HG02973 (cell line): ENCODE data around the gene ITGA7.
A peak's percentile ranks its signal among the peaks of the same experiment; 100 is the strongest.

Experiments
- ATAC-seq: cut with Tn5 transposase; IDR thresholded peaks from one replicate; pipeline ENCODE4 v1.9.1; 2021; ENCODE audit warnings: moderate library complexity; ENCODE audit not compliant: unreplicated experiment

The ITGA7 gene

DNA sequence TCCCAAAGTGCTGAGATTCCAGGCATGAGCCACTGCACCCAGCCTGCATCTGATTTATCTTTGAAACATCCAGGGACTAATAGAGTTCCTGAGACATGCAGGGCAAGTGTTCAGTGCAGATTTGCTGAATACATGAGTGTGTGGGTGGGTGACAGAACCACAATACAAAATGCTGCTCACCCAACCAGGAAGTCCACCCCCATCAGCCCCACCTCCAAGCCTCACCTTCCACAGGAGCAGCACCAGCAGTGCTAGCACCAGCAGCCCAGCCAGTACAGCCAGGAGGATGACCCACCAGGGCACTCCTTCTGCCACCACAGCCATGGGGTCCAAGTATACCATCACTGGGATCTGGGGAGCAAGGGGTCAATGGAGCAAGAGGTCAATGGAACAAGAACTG is 20.0 kb downstream of the ITGA7 start:
- ATAC-seq: no peak

DNA sequence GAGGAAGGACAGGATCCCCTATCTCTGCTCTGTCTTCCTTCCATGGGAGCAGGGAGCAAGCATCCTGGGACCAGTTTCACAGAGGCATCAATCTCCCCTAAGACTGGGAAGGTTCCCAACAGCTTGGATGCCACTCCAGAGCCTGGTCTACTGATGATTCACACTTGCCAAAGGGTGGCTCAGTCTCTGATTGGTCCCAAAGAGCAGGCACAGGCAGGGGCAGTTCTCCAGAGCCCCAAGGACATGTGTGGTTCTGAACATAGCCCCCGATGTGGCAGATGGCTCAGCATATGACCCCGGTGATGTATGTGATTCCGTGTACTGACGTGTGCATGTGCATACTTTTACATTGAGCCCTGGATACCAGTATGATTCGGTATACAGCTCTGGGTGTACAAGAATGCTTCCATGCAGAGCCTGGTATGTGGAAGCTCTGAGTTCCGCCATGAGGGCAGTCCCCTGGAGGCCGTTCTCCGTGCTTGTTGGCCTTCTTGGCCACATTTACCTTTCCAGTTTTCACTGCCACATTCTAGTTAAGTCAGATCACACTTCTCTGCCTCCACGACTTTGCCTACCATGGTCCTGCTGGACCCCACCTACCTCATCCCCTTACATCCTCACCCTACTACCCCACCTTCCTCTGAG is 21.2 kb downstream of the ITGA7 start:
- ATAC-seq: no peak

DNA sequence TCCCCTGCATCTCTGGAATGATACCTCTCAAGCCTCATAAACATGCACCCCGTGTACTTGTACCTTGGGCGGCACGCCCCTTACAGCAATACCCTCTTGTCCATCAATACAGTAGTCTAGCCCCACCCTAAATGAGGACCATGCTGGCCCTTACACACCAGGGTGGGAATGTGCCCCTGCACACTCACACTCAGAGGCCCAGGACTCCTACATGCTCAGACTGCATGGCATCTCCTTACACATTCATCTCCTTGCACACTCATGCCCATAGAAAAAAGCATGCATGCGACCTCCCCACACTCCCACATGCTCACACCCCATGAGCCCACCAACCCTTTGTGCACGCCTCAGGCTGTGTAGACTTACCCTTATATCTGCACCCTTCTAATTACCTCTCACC is 22.0 kb downstream of the ITGA7 start:
- ATAC-seq: no peak

DNA sequence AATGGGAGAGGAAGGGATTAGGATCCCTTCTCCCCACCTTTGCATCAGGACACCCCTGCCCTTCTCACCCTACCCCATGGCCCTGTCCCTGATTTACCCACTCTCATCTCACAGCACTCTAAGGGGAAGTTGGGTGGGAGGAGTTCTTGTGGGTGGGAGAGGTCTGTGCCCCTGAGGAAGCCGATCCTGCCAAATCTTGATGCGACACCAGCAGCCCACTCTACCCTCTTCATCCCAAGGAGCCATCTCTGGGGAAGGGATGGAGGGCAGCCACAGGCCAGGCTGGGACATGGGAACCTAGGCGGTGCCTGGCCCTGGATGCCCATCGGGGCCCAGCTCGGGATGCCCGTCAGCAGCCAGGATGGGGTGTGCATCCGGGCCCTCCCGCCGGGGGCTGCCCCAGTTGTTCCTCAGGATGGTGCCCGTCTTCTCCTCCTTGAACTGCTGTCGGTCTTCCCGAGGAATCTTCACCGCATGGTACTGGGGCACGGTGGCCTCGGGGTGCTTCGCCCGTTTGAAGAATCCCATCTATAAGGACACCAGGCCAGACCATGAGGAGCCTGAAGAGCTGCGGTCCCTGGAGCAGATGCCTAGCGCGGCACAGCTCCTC is 22.8 kb downstream of the ITGA7 start:
- ATAC-seq: no peak

DNA sequence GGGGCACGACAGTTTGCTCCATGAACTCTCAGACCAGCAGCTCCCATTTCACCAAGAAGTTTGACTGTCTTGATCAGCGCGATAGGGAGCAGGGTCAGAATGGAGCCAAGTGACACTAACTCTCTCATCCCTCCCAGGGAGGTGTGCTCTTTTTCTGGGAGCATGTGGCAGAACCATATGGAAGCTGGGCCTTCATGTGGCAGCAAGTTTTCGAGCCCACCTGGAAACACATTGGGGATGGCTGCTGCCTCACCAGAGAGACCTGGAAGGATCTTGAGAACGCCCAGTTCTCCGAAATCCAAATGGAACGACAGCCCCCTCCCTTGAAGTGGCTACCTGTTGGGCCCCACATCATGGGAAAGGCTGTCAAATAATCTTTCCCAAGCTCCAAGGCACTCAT is 24.0 kb downstream of the ITGA7 start:
- ATAC-seq: no peak

DNA sequence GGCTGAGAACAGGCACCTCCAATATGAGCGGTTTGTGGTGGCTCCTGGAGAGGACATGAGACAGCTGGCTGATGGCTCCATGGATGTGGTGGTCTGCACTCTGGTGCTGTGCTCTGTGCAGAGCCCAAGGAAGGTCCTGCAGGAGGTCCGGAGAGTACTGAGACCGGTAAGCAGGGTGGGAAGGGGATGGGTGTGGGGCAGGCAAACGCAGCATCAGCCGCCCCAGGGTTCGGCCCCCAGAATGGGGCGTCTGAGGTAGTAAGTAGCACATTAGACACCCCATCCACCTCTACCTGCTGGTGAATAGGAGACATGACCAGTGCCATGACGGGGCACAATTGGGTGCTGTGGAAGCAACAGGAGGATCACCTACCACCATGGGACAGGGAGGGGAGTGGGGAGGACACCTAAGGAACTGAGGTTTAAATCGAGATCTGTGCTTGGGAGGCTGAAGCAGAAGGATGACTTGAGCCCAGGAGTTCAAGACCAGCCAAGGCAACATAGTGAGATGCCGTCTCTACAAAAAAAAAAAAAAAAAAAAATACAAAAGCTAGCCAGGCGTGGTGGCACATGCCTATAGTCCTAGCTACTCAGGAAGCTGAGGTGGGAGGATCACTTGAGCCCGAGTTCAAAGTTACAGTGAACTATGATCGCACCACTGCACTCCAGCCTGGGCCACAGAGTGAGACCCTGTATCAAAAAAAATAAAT is 25.5 kb downstream of the ITGA7 start:
- no peak for ATAC-seq

DNA sequence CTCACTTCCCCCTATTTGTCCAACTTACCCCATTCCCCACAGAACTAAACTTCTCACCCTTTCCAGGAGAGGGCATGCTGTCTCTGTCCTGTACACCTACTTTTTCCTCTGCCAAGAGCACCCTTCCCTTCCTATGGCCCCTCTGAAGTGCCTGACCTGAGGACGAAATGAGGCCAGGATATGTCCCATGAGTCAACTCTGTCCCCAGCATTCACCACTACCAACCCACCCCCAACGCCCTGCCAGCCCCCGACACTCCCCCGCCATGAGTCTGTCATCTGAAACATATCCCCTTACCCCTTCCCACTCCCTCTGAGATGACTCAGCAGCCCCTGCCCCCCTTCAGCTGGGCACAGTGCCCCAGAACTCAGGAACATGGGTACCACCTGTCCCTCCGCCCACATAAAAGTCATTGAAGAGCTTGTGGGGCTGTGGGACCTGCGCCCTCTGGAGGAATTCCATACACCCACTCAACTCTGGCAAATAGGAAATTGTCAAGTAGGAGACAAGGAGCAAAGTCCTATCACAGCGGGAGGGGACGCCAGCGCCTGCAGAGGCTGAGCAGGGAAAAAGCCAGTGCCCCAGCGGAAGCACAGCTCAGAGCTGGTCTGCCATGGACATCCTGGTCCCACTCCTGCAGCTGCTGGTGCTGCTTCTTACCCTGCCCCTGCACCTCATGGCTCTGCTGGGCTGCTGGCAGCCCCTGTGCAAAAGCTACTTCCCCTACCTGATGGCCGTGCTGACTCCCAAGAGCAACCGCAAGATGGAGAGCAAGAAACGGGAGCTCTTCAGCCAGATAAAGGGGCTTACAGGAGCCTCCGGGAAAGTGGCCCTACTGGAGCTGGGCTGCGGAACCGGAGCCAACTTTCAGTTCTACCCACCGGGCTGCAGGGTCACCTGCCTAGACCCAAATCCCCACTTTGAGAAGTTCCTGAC is 26.3 kb downstream of the ITGA7 start:
- ATAC-seq: no peak

DNA sequence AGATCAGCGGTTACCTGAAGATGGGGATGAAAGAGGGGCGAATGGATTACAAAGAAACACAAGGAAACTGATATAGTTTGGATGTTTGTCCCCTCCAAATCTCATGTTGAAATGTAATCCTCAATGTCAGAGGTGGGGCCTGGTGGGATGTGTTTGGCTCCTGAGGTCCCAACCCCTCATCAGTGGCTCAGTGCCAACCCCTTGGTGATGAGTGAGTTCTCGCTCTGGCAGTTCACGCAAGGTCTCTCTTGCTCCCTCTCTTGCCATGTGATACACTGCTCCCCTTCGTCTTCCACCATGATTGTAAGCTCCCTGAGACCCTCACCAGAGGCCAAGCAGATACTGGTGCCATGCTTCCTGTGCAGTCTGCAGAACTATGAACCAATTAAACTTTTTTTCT is 28.0 kb downstream of the ITGA7 start:
- no peak for ATAC-seq

DNA sequence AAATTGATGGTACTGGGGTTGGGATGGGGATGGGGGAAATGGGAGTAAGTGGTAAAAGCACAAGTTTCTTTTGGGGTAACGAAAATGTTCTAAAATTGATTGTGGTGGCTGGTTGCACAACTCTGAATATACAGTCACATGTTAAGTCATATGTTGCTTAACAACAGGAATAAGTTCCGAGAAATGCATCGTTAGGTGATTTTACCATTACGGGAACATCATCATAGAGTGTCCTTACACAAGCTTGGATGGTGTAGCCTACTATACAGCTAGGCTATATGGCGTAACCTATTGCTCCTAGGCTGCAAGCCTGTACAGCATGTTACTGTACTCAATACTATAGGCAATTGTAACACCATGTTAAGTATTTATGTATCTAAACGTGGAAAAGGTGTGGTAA is 31.0 kb downstream of the ITGA7 start:
- no peak for ATAC-seq

DNA sequence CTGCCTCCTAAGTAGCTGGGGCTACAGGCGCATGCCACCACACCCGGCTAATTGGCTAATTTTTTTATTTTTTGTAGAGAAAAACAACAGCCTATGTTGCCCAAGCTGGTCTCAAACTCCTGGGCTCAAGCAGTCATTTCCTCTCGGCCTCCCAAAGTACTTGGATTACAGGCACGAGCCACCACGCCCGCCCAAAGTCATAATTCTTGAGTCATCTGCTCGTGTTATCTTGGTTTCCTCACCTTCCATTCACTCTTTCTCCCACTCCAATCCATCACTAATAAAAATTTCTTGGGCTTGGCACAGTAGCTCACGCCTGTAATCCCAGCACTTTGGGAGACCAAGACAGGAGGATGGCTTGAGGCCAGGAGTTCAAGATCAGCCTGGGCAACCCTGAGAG is 32.0 kb downstream of the ITGA7 start:
- no peak for ATAC-seq

DNA sequence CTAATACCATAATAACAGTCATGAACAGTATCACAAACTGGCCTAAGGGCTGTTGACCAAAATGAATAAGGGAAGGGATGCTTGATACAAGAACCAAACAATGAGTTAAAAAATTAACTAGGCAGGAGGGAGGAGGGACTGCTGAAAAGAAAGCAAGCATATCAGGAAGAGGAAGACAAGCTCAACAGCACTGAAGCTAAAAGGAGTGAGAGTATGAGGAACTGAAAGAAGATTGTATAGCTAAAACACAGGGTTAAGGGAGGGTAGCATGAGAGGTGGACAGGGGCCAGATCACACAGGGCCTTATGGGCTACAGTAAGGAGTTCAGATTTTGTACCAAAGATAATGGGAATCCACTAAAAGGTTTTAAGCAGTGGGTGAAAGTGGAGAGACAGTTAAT is 34.1 kb downstream of the ITGA7 start:
- ATAC-seq: peak; percentile 98

DNA sequence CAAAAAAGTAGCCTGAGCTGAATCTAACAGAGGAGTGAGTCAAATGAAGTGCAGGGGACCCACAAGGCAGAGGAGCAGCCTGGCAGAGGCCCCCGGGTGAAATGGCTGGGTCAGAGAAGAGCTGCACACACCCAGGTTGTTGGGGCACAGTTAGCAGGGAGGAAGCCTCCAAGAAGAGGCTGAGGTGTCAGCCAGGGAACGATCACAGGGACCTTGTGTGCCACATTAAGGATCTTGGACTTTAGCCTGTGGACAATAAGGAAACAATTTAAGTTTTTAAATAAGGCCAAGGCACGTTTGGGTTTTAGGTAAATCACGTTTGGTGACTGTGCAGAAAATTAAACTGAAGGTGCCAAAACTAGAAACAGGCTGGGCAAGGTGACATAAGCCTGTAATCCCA is 36.0 kb downstream of the ITGA7 start:
- ATAC-seq: no peak

DNA sequence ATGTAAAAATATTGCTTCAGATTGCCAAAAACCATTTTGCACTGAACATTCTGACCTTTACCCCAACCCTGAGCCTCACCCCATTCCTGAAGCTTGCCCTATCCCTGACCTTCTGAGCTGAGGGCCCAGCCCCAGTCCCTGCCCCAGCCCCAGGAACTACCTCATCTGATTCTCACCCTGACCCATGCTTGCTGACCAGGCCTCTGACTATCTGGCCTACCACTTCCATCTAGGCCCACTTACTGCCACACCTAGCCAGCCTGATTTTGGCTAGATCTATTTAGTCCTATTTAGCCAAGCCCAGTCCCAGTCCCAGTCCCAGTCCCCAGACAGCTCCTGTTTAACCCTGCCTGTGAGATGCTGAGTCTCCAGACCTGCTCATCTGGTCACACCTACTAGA is 37.4 kb downstream of the ITGA7 start:
- ATAC-seq: no peak

DNA sequence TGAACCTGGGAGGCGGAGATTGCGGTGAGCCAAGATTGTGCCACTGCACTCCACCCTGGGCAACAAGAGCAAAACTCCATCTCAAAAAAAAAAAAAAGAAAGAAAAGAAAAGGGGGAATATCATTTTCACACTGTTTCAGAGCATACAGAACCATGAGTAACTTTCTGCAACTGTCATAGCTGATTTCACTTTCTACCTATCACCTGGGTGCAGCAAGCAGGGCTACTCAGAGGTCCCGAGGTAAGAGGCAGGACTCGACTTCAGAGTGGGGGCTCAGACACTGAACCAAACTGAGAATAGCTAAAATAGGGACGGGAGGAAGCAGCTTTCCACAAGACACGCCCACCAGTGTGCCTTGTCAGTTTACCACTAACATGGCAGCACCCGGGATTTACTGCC is 41.2 kb downstream of the ITGA7 start:
- no peak for ATAC-seq

DNA sequence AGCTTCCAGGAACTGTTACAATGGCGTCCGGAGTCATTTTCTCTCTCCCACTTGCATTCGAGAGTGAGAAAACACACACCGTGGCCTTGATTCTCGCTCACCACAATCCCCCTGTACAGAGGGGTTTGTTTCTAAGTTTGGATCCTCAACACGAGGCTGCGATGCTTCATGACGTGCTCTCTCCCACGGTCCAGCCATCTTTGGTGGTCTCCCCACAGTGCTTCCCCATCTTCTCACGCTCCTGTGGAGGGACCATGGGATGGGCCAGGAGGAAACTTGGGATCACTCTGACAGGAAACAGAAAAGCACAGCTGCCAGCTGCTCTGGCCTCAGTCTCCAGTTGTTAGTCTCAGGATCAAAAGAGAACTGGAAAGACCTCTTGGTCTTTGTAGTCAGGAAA is 42.9 kb downstream of the ITGA7 start:
- ATAC-seq: no peak

DNA sequence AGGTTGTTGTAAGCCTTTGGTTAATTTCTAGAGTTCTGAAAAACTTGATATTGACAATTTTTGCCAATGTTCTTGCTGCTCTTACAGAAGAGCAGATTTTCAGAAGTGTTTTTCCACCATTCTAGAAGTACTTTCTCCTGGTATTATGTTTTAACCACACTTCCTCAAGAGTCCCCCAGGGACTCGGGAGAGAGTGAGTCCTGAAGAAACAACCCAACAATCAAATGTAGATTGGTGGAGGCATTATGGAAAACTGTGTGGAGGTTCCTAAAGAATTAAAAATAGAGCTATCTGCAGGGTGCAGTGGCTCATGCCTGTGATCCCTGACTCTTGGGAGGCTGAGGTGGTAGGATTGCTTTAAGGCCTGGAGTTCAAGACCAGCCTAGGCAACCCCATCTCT is 44.3 kb downstream of the ITGA7 start:
- no peak for ATAC-seq

DNA sequence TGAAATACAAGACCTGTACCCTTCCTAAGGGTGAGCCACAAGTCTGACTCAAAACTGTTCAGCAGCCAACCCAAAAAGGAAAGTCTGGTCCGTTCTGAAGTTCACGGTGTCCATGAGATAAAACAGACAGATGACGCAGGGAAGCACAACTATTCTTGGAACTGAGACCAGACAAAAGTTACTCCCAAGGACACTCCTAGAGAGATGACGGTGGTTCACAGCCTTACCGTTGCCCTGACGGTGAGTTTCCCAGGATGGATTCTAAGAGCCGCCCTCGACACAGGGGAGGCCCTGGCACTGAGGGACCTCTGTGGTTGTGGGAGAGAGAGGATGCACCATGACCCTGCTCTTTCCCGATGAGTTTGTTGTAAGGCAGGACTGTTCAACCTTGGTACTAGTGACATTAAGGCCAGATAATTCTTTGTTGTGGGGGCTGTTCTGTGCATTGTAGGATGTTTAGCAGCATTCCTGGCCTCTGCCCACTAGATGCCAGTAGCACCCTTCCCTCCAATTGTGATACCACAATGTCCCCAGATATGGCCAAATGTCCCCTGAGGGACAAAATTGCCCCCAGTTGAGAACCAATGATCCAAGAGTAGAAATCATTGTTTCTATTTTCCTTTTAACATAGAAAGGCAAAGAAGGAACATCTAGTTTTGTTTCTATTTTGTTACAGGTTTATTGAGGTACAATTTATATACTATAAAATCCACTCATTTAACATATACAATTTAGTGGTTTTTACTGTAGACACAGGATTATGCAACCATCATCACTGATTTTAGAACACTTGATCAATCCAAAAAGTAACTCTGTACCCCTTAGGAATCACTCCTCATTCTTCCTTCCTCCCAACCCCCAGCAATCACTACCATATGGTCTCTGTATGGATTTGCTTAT is 48.0 kb downstream of the ITGA7 start:
- ATAC-seq: no peak

DNA sequence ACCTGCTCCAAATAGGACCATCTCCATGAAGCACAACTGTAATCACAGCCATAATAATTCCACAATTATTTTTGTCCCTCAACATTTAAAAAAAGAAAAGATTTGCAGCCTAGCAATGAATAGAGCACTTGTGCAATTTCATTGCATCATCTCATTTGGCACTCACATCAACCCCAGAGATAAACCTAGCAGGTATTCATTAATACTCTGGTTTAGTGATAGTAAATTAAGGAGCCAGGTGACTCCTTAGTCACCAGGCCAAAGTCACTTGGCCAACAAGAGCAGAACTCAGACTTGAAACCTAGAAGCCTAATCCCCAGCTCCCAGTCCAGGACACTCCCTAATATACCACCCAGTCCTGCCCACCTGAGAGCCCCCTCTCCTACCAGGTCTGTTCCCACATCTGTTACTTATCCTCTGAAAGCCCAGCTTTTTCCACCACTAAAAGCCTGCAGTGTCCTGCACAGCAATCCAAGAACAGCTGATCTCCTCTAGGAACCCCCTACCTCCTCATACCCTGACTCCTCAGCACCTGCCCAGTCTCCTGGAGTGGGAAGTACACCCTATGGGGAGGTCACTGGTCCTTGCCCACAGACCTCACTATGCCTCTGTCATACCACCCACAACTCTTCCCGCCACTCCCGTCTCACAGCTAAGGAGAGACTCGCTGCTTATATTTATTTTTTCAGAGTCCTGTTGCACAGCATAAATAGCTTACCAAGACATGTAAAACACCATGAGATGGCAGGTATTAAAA is 48.9 kb downstream of the ITGA7 start:
- no peak for ATAC-seq

DNA sequence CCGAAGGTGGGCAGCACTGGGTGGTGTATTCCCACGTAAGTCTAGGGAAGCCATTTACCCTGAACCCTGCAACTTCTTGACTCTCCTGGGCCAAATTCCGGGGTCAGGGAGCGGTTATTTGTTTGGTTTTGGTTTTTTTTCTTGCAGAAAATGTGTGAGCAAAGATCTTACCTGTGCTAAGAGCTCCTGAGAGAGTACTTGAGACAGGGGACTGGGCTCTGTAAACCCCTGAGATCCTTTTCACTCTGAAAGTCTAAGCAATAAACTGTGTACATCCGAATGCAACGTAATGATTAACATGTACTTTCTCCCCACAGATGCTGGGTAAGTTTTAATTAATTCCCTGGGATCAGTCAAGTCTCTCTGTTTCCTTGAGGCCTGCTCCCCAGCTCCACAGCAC is 49.5 kb downstream of the ITGA7 start:
- no peak for ATAC-seq

DNA sequence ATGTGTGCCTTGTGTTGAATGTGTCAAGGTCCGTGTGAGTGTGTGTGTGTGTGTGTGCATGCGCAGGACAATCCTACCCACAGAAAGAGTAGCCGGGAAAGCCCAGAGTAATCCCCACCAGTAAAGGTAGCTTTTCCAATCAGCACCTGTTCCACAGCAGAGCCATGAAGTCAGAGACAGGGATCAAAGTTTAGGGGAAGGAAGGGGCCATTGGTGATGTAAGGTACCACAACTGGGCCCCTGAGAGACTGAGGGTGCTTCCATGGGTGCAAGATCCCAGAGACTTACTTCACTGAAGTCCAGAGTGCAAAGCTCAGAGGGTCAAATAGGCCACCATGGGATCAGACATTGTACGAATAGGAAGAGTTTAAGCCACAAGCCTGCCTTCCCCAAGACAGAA is 50.5 kb downstream of the ITGA7 start:
- ATAC-seq: no peak
